GM18861 (cell line): Measurements from ENCODE around the gene CHFR.
"Not testable (repeated sequence)": the region's sequence is repeated elsewhere in the genome, so short reads cannot be mapped to it uniquely, and the experiment has no call there.

ENCODE experiments used
- ATAC-seq: cut with Tn5 transposase; IDR thresholded peaks from one replicate; pipeline ENCODE4 v1.9.1; 2021; ENCODE audit not compliant: unreplicated experiment

CHFR gene

GRCh38 chr12:132841151-132841550 is 46.3 kb downstream of the CHFR start:
- ATAC-seq = no peak

GRCh38 chr12:132840536-132840935 is 46.9 kb downstream of the CHFR start:
- no peak for ATAC-seq

DNA sequence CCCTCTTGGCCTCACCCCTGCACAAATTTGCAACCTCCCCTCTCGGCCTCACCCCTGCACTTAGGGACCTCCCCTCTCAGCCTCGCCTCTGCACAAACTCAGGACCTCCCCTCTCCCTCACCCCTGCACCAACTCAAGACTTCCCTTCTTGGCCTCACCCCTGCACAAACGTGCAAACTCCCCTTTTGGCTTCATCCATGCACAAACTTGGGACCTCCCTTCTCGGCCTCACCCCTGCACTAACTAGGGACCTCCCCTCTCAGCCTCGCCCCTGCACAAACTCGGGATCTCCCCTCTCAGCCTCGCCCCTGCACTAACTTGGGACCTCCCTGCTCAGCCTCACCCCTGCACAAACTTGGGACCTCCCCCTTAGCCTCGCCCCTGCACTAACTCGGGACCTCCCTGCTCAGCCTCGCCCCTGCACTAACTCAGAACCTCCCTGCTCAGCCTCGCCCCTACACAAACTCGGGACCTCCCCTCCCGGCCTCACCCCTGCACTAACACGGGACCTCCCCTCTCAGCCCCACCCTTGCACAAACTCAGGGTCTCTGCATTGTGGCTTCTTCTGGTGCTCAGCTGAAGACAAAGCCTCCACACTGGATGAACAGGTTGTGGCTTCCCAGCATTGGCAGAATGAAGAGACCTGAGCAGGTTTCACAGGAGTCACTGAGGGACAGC is 47.7 kb downstream of the CHFR start:
- ATAC-seq = no peak

DNA sequence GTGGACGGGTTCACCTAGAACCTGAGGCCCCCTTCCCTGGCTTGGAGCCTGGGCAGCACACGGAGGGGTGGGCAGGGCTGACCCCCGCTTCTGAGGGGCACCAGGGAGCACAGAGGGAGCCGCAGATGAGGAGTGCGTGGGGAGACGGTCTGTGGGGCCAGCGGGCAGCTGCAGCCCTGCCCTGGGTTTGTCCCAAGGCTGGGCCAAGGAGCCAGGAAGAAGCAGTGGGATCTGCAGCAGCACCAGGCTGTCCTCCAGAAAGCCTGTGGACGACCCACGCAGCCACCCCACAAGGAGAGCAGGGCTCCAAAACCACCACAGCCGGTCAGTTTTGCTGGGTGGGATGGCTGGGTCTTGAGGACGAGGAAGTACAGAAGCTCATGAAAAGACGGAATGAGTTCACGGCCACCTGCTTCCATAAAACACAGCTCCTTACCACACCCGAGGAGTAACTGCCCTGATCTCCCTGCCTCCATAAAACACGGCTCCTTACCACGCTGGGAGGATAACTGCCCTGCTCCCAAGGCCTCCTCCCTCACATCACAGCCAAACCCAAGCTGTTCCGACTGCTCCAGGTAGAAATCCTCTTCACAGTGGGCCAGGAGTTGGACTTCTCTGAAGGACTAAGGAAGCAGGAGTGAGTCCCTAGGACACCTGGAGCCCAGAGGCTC is 48.9 kb downstream of the CHFR start:
- no peak for ATAC-seq

DNA sequence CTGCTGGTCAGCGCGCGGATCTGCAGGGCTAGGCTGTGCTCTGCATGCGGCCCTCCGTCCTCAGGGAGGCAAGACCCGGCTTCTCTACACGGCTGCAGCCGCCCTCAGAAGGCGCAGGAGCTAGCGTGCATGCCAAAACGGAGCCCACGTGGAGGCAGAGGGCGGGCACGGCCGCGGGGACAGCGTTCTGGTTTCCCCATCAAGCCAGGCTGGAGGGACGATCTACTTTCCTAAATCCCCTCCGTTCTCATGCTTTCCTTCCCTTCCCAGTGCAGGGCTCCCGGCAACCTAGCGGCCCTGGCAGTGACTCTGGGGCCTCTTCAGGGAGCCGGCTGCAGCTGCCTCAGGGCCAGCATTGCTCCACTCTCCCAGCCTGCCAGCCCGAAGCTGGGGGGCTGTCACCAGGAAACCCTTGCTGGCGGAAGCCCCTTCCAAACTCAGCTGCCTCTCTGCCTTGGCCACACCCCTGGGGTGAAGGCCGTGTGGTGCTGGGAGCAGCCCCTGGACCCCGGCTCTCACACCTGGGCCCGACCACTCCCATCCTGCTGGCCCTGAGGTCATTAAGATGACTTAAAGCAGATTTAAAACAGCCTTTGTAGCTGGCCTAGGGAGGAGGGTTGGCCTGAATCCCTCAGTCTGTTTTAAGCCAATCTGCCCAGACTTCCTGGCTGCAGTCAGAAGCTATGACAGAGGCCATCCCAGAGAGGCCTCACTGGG is 49.6 kb downstream of the CHFR start:
- ATAC-seq = no peak

DNA sequence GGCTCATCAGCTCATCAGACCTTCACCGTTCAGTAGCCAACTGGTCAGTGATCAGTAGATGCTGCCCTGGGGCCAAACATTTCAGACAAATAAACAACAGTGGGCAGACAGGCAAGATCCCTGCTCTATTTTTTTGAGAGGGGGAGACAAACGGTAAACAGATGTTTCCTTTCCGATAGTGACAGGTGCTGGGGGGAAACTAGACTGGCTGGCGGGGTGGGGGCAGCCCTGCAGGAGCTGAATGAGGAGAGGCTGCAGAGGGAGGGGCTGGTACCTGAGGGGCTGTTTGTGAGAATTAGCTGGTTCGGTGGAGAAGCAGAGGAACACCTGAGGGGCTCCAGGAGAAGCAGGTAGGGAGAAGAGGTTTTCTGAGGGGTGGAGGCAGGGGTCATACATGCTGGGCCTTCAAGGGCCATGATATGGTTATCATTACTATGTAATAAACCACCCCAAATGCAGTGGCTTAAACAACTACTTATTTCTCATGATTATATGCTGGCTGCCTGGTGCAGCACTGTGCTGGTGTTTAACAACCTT is 50.5 kb downstream of the CHFR start:
- no peak for ATAC-seq

DNA sequence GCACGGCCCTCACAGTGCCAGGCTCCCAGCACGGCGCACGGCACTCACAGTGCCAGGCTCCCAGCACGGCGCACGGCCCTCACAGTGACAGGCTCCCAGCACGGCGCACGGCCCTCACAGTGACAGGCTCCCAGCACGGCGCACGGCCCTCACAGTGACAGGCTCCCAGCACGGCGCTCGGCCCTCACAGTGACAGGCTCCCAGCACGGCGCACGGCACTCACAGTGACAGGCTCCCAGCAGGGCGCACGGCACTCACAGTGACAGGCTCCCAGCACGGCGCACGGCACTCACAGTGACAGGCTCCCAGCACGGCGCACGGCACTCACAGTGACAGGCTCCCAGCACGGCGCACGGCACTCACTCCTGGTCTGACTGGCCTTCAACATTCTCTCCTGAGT is 51.2 kb downstream of the CHFR start:
- not testable (repeated sequence) for ATAC-seq

DNA sequence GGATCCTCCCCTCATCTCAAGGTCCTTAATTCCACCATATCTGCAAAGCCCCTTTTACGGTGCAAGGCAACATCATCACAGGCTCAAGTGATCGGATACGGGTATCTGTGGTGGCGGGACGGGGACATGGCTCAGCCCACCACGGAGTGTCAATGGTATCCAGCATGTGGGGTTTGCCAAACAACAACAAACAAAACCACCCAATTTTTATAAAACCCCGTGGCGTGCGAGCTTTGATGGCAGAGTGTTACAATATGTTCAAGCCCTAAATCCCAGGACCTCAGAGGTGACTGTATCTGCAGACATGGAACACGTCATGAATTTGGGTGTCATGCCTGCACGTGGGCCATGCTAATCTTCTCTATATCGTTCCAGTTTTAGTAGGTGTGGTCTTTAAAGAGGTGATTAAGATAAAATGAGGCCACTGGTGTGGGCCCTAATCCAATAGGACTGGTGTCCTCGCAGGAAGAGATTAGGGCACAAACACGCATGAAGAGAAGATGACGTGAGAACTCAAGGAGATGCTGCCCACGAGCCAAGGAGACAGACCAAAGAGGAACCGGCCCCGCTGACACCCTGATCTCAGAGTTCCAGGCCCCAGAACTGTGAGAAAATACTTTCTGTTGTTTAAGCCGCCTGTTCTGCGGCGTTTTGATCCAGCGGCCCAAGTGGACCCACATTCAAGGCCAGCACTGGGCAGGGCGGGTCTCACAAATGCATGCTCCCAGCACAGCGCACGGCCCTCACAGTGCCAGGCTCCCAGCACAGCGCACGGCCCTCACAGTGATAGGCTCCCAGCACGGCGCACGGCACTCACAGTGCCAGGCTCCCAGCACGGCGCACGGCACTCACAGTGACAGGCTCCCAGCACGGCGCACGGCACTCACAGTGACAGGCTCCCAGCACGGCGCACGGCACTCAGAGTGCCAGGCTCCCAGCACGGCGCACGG is 52.1 kb downstream of the CHFR start:
- no peak for ATAC-seq

- ATAC-seq = no peak
Measured at GRCh38 chr12:132834181-132834711, 53.2 kb downstream of the CHFR start.

- no peak for ATAC-seq
Measured at GRCh38 chr12:132833341-132833740, 54.1 kb downstream of the CHFR start.

DNA sequence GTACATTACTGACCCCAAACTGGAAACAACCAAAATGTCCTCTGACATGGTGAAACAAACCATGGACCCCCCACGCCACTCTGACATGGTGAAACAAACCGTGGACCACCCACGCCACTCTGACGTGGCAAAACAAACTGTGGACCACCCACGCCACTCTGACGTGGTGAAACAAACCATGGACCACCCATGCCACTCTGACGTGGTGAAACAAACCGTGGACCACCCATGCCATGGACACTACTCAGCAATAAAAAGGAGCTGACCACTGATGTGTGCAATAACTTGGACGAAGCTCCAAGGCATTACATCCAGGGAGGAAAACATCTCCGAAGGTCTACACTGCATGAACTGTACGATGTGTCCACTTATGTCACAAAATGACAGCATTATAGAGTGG is 55.6 kb downstream of the CHFR start:
- no peak for ATAC-seq

- ATAC-seq = peak; percentile 64
Measured at GRCh38 chr12:132828706-132829534, 58.5 kb downstream of the CHFR start, which contains the start of gene GOLGA3. GOLGA3 (minus strand) TSS chr12:132828869; CDS start chr12:132822128, 6,741 bp downstream.

DNA sequence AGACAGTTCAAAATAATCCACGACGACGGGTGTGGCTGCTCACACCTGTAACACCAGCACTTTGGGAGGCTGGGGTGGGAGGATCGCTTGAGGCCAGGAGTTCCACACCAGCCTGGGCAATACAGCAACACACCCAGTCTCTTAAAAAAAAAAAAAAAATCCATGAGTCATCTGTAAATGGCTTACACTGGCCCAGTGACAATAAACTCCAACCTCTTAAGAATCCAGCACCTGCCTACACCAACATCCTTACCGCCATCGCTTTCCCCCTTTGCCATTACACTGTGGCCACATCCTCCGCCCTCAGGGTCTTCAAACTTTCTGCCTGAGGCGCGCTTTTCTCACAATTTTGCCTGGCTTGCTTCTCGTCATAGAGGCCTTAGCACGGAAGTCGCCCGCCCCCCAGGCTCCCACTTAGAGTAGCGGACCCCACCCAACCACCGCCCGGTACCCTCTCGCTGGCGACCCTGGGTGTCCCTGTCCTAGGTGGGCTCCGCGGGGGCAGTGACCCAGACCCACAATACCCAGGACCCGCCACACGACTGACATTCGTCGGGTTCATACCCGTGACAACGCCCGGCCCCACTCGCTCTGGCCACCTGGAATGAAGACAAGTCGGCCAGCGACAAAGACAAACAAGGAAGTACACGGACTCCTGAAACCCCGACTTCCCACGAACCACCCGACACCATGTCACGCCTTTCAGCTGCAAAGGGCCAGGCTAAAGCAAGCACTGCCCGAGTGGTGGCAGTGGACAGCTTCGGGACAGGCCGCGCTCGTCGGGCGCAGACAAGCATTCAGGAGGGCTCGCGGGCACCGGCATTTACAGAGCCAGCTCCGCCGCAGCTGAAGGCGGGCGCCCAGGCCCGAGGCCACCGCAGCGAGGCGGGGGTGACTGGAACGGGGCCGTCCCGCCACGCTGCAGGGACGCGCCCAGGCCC is 59.4 kb downstream of the CHFR start:
- peak; percentile 16 for ATAC-seq

DNA sequence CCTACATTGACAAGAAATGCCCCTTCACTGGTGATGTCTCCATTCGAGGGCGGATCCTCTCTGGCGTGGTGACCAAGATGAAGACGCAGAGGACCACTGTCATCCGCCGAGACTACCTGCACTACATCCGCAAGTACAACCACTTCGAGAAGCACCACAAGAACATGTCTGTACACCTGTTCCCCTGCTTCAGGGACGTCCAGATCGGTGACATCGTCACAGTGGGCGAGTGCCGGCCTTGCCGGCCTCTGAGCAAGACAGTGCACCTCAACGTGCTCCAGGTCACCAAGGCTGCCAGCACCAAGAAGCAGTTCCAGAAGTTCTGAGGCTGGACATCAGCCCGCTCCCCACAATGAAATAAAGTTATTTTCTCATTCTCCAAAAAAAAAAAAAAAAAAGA is 61.5 kb downstream of the CHFR start:
- no peak for ATAC-seq

DNA sequence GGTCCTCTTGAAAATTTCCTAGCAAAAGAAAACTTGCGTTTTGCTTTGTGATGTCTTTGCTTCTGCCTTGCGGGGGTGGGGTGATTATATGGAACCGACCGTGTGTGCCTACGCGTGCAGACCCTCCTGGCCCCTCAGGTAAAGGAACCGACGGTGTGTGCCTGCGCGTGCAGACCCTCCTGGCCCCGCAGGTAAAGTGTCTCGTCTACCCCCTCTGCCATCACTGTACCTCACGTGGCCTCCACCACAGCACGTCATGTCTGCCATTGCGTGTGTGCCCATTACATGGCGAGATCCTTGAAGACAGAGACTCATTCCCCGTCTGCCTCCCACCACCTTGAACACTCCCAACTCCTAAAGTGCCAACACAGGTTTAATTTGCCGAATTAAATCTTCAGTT is 62.3 kb downstream of the CHFR start:
- ATAC-seq = no peak

DNA sequence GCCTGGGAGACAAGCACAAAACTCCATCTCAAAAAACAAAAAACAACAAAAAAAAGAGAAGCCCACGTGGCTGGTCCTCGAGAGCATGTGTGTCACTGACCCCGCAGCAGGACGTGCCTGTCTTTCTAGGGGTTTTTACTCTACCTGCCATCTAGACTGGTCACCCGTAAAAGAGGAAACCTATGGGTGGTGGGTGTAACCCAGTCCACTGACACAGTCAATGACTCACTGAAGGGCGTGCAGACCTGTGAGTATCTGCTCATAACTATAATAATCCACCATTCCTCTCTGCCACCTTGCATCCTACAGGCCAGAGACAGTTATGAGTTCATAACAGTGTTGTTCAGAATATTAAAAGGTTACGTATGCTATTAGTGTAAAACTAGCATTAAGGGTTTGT is 63.4 kb downstream of the CHFR start:
- no peak for ATAC-seq

GRCh38 chr12:132818562-132818961 is 68.8 kb downstream of the CHFR start:
- ATAC-seq = no peak

GRCh38 chr12:132814232-132814631 is 73.2 kb downstream of the CHFR start:
- ATAC-seq = no peak
